Measurements from ENCODE around the gene TSHZ2. TPM values are rescaled to one million over a fixed set of nuclear protein-coding genes. Genes with fewer than 3 reads are reported as not detected.
"Not testable (repeated sequence)": the region's sequence is repeated elsewhere in the genome, so short reads cannot be mapped to it uniquely, and the experiment has no call there.

The TSHZ2 gene
- total RNA-seq, 1 experiment from 2014 or later: not detected

GRCh38 chr20:53302695-53303412 is 330.7 kb downstream of the TSHZ2 start:
- no peak for DNase-seq (ENCODE audit: low spot score)
- in situ Hi-C loops (cut with HindIII; ENCODE audit: low sequenced_read_pairs): no loop called here

- DNase-seq (ENCODE audit: low spot score): no peak
- in situ Hi-C loops (cut with HindIII; ENCODE audit: low sequenced_read_pairs): no loop called here
Observed at GRCh38 chr20:53303413-53303760, 331.2 kb downstream of the TSHZ2 start.

DNA sequence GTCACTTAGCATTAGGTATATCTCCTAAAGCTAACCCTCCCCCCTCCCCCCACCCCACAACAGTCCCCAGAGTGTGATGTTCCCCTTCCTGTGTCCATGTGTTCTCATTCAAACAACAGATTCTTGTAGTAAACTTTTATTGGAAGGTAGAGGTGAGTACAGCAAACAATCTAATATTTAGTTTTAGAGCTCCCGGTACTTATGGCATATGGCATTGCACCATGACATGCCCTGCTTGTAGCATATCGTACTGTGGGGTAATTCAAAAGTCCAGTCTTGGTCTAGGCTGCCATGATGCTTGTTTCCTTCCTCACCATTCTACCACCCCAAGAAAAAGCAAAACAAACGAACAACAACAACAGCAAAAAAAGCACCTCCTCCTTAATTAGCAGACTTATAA is 332.0 kb downstream of the TSHZ2 start:
- in situ Hi-C loops (cut with HindIII; ENCODE audit: low sequenced_read_pairs): no loop called here

DNA sequence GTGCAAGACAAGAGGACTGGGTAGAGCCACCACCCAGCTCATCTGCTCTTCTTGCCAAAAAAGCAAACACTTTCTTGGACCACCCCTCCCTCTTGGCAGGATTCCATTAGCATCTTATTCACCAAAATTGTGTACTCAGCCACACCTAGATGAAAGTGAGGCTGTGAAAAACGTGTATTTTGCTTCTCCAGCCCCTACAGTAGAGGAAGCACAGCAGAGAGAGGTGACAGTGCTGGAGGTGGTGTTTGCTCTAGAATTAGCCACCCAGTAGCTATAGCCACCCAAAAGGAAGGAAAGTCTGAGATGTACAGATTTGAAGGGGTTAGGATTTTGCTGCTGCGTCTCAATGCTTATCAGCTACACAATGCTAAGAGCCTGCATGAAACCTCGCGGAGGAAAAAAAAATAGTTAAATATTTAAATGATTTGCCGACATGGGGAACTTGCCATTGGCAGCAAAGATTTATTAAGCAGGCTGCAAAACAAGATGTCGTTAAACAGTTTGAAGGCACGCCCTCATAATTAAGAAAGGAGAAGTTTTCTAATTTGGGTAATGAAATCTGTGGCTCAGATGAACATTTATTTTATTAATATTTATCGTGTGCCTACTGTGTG is 334.1 kb downstream of the TSHZ2 start:
- in situ Hi-C loops (cut with HindIII; ENCODE audit: low sequenced_read_pairs): no loop called here
- DNase-seq (ENCODE audit: low spot score): no peak

More for the DNA sequence above, 332.0 kb downstream of the TSHZ2 start:
- DNase-seq (ENCODE audit: low spot score): no peak

- no peak for DNase-seq (ENCODE audit: low spot score)
- in situ Hi-C loops (cut with HindIII; ENCODE audit: low sequenced_read_pairs): no loop called here
Observed at GRCh38 chr20:53307964-53308597, 335.9 kb downstream of the TSHZ2 start.

DNA sequence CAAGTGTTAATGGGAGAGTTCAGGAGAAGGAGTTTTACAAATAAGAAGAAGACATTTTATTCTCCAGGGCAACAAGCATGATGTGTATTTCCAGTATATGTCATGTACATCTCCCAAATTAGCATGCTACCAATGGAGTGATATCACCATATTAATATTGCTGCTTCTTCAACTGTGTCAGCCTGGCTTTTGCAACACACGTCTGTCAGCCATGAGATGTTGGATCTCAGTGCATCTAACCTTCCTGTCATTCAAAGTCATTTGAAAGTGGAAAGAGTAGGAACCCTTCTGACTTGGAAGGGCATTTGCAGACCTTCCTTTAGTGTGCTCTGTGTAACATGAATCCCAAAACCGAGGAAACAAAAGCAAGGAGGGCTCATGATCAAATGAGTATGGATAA is 337.4 kb downstream of the TSHZ2 start:
- no peak for DNase-seq (ENCODE audit: low spot score)
- in situ Hi-C loops (cut with HindIII; ENCODE audit: low sequenced_read_pairs): no loop called here

GRCh38 chr20:53312957-53313356 is 340.8 kb downstream of the TSHZ2 start:
- DNase-seq (ENCODE audit: low spot score): no peak
- in situ Hi-C loops (cut with HindIII; ENCODE audit: low sequenced_read_pairs): no loop called here

GRCh38 chr20:53316206-53316937 is 344.2 kb downstream of the TSHZ2 start:
- in situ Hi-C loops (cut with HindIII; ENCODE audit: low sequenced_read_pairs): no loop called here

DNA sequence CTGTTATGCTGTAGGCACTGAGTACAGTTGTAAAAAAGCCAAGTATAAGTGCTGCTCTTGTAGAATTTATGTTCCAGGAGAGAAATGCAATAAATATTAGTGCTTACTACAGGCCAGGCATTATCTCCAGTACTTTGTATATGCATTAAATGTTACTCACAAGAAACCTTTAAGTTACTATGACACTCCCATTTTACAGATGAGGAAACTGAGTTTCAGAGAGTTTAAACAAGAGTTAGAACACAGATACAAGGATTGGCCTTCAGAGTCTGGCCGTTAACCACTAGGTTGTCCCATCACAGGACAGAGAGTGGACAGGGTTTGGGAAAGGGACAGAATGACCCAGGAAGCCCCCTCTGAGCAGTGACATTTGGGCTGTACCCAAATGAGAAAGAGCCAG is 347.0 kb downstream of the TSHZ2 start:
- no peak for DNase-seq (ENCODE audit: low spot score)
- in situ Hi-C loops (cut with HindIII; ENCODE audit: low sequenced_read_pairs): no loop called here

More at GRCh38 chr20:53316206-53316937, 344.2 kb downstream of the TSHZ2 start:
- no peak for DNase-seq (ENCODE audit: low spot score)

- DNase-seq (ENCODE audit: low spot score): no peak
- in situ Hi-C loops (cut with HindIII; ENCODE audit: low sequenced_read_pairs): no loop called here
Observed at GRCh38 chr20:53319716-53320115, 347.6 kb downstream of the TSHZ2 start.

DNA sequence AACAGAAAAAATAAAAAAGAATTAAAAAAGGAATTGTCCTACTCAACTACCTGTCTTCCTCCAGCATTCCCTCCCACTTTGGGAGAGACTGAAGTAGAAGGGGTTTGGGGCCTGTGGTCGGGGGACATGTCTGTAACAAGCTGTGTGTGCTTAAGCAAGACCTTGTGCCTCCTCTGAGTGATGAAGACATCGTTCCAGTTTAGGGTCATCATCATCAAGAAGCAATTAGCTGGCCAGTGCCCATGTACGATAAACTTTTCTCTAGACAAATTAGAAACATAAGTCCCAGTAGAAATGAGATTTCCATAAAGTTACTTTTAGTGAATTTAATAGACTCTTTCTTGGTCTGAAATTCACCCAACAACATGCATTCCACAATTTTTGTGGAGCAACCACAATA is 348.5 kb downstream of the TSHZ2 start:
- in situ Hi-C loops (cut with HindIII; ENCODE audit: low sequenced_read_pairs): no loop called here
- no peak for DNase-seq (ENCODE audit: low spot score)

- in situ Hi-C loops (cut with HindIII; ENCODE audit: low sequenced_read_pairs): no loop called here
Observed at GRCh38 chr20:53321596-53321995, 349.4 kb downstream of the TSHZ2 start.

DNA sequence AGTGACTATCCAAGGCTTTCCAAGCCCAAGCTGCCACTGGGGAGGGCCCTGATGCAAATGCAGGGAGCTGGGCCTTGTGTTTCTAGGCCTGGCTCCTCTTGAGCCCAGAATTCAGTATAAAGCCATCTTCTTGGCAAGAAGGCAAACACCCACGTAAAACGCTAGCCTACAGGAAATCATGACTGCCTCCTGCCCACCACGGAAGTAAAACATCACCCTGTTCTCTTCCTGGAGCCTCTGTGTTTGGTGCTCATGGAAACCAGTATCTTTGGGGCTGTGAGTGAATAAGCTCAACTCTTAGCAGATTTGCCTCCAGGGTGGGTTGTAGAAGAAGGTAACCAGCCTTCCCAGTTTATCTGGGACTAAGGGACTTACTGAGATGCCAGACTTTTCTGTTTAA is 350.5 kb downstream of the TSHZ2 start:
- in situ Hi-C loops (cut with HindIII; ENCODE audit: low sequenced_read_pairs): no loop called here
- no peak for DNase-seq (ENCODE audit: low spot score)

More at GRCh38 chr20:53321596-53321995, 349.4 kb downstream of the TSHZ2 start:
- DNase-seq (ENCODE audit: low spot score): no peak

DNA sequence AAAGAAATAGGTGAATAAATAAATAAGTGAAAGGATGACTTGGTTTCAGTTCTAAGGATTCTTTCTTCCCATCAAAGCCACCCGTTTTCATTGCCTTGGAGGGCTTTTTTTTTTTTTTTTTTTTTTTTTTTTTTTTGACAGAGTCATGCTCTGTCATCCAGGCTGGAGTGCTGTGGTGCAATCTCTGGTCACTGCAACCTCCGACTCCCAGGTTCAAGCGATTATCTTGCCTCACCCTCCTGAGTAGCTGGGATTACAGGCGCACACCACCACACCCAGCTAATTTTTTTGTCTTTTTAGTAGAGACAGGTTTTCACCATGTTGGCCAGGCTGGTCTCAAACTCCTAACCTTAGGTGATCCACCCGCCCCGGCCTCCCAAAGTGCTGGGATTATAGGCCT is 351.3 kb downstream of the TSHZ2 start:
- DNase-seq (ENCODE audit: low spot score); in situ Hi-C loops (cut with HindIII; ENCODE audit: low sequenced_read_pairs): not testable (repeated sequence)

- no peak for DNase-seq (ENCODE audit: low spot score)
- in situ Hi-C loops (cut with HindIII; ENCODE audit: low sequenced_read_pairs): no loop called here
Observed at GRCh38 chr20:53324816-53325215, 352.7 kb downstream of the TSHZ2 start.

DNA sequence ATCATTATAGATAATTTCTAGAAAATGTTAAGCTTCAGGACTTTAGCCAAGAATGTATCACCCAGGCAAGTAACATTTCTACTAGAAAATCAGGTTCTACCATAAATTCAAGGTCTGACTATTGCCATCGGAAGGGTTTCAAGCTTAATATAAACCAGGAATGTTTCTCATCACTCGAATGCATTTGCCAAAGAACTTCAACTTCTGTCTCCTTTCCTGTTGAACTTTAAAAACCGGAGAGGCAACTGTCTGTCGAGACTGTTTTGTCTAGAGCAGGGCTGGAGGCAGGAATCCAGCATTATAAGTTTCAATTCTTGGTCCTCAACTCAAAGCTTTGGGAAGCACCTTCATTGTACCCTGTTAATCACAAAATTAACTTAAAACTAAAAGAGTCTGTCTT is 356.8 kb downstream of the TSHZ2 start:
- DNase-seq (ENCODE audit: low spot score): no peak
- in situ Hi-C loops (cut with HindIII; ENCODE audit: low sequenced_read_pairs): no loop called here

- DNase-seq (ENCODE audit: low spot score): no peak
- in situ Hi-C loops (cut with HindIII; ENCODE audit: low sequenced_read_pairs): no loop called here
Observed at GRCh38 chr20:53329781-53330180, 357.6 kb downstream of the TSHZ2 start.

DNA sequence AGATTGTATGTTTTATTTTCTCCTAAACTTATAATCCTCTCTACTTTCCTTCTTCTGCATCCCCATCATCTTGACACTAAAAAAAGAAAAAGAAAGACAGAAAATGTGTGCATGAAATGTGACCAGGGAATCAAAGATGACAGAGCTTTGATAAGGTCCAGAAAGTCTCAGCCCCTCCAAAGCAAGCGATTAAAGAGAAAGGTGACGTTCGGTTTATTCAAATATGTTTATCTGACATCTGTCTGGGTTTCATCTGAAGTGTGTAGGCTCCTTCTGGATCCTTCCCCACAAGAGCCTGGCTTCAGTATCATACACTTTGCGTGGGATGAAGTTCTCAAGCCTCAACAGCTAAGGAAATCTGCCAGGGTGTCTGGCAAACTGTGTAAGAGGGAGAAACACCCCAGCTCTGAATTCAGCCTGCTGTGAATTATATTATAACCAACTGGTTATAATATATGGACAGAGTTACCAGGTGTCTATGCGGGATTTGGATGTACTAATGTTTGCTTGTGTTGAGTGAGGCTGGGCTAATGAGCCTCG is 358.5 kb downstream of the TSHZ2 start:
- in situ Hi-C loops (cut with HindIII; ENCODE audit: low sequenced_read_pairs): no loop called here

GRCh38 chr20:53331151-53331973 is 359.2 kb downstream of the TSHZ2 start:
- no peak for DNase-seq (ENCODE audit: low spot score)
- in situ Hi-C loops (cut with HindIII; ENCODE audit: low sequenced_read_pairs): no loop called here

More for the DNA sequence above, 358.5 kb downstream of the TSHZ2 start:
- no peak for DNase-seq (ENCODE audit: low spot score)
